ENCODE results near the gene SLC6A12. TPM values are rescaled to one million over a fixed set of nuclear protein-coding genes. Genes with fewer than 3 reads are reported as not detected.
A peak's percentile ranks its signal among the peaks of the same experiment; 100 is the strongest.

The SLC6A12 gene
- total RNA-seq: 1 to 10 TPM in 2 of 4 donors, not detected in 2; 1.7 to 7.9 TPM

- peak within 1 kb of the TSS in 1 of 4 donors; percentile 21 for H3K4me3 ChIP-seq
- no peak for TF ChIP-seq CTCF (IDR thresholded peaks at IDR 0.05)
- no peak for DNase-seq
These were observed at the start of gene SLC6A12 for GRCh38 chr12:214003-214741. SLC6A12 (minus strand) TSS chr12:214157; CDS start chr12:209986, 4,171 bp downstream.

GRCh38 chr12:263574-263973 lies 49.6 kb upstream of the SLC6A12 start:
- Histone ChIP-seq H3K4me1 (no peaks in the 10 kb centered on the region), H3K4me3 (no peak overlapping the region), H3K36me3 (no peaks in the 10 kb centered on the region), H3K27ac (no peak overlapping the region), H3K9me3 (no peaks in the 10 kb centered on the region), H3K27me3 (no peaks in the 10 kb centered on the region)
- TF ChIP-seq CTCF (IDR thresholded peaks at IDR 0.05) (no peak), POLR2A (IDR thresholded peaks at IDR 0.05) (no peak)
- no peak for DNase-seq

More at GRCh38 chr12:214003-214741, at the start of gene SLC6A12:
- no peaks in the 10 kb centered on the region for H3K27me3 ChIP-seq
- H3K36me3 ChIP-seq: no peaks in the 10 kb centered on the region
- H3K27ac ChIP-seq: no peak within 1 kb of the TSS
- peaks cover 0 to 16% (median 2%) of the 10 kb centered on the region in 4 donors for H3K4me1 ChIP-seq
- H3K9me3 ChIP-seq: no peaks in the 10 kb centered on the region

- no peak within 1 kb of the TSS for H3K27ac ChIP-seq
- H3K27me3 ChIP-seq: no peaks in the 10 kb centered on the region
- TF ChIP-seq POLR2A (IDR thresholded peaks at IDR 0.05) (no peak), CTCF (IDR thresholded peaks at IDR 0.05) (no peak)
- H3K4me3 ChIP-seq: no peak within 1 kb of the TSS
- no peaks in the 10 kb centered on the region for H3K4me1 ChIP-seq
- no peaks in the 10 kb centered on the region for H3K9me3 ChIP-seq
- no peak for DNase-seq
- H3K36me3 ChIP-seq: no peaks in the 10 kb centered on the region
These were observed 48.9 kb upstream of the SLC6A12 start, which contains the start of gene SLC6A13 for GRCh38 chr12:262817-263216. SLC6A13 (minus strand) TSS chr12:262836; CDS start chr12:260052, 2,784 bp downstream.

GRCh38 chr12:262113-262512 lies 48.2 kb upstream of the SLC6A12 start:
- no peak for DNase-seq
- no peaks in the 10 kb centered on the region for H3K9me3 ChIP-seq
- H3K27ac ChIP-seq: no peak overlapping the region
- no peaks in the 10 kb centered on the region for H3K36me3 ChIP-seq
- TF ChIP-seq CTCF (IDR thresholded peaks at IDR 0.05): no peak
- no peak for TF ChIP-seq POLR2A (IDR thresholded peaks at IDR 0.05)
- H3K27me3 ChIP-seq: no peaks in the 10 kb centered on the region
- no peaks in the 10 kb centered on the region for H3K4me1 ChIP-seq
- no peak overlapping the region for H3K4me3 ChIP-seq

- H3K4me1 ChIP-seq: no peaks in the 10 kb centered on the region
- no peaks in the 10 kb centered on the region for H3K27me3 ChIP-seq
- H3K9me3 ChIP-seq: no peaks in the 10 kb centered on the region
- no peak overlapping the region for H3K4me3 ChIP-seq
- no peak overlapping the region for H3K27ac ChIP-seq
- no peak for TF ChIP-seq CTCF (IDR thresholded peaks at IDR 0.05)
- TF ChIP-seq POLR2A (IDR thresholded peaks at IDR 0.05): no peak
- no peaks in the 10 kb centered on the region for H3K36me3 ChIP-seq
- DNase-seq: no peak
These were observed 43.8 kb upstream of the SLC6A12 start for GRCh38 chr12:257521-258321.

Data from Peyer's patch (tissue), 4 donors.